ENCODE data around the gene BAHCC1. TPM values are rescaled to one million over a fixed set of nuclear protein-coding genes. Genes with fewer than 3 reads are reported as not detected.

BAHCC1 gene
- total RNA-seq, 2 experiments from 2014 or later, result 0.20 to 0.41 TPM

GRCh38 chr17:81456091-81456490 is 60.8 kb downstream of the BAHCC1 start:
- no peaks in the 10 kb centered on the region for H3K27me3 Mint-ChIP-seq
- Histone ChIP-seq H3K36me3 (ENCODE audit: insufficient read depth, low read length) (no peaks in the 10 kb centered on the region), H3K27ac (ENCODE audit: low read depth in 1 of 2, low read length in 2 of 2) (no peak overlapping the region), H3K9me3 (ENCODE audit: control insufficient read depth in 1 of 2, insufficient read depth in 1 of 2, low read length in 2 of 2) (peaks cover 0 to 20% of the 10 kb centered on the region in 2 experiments), H3K4me3 (ENCODE audit: low read length) (no peak overlapping the region), H3K4me1 (ENCODE audit: insufficient read depth, low read length) (peaks cover 14% of the 10 kb centered on the region), H3K27me3 (ENCODE audit: control insufficient read depth in 1 of 2, insufficient read depth in 2 of 2, low read length in 2 of 2) (peaks cover 0 to 5% of the 10 kb centered on the region in 2 experiments)
- ChIA-PET POLR2A (no interaction called here), CTCF (no interaction called here)
- no peak overlapping the region for H3K27ac Mint-ChIP-seq
- H3K9me3 Mint-ChIP-seq, result no peaks in the 10 kb centered on the region
- intact Hi-C loops (cut with DNase I, micrococcal nuclease), result no loop called here
- no peak overlapping the region for H3K4me3 Mint-ChIP-seq
- H3K36me3 Mint-ChIP-seq (ENCODE audit: low read depth), result no peaks in the 10 kb centered on the region
- DNase-seq, result no peak
- peaks cover 5% of the 10 kb centered on the region for H3K4me1 Mint-ChIP-seq (ENCODE audit: low read depth)
- TF ChIP-seq, protein P1, sequence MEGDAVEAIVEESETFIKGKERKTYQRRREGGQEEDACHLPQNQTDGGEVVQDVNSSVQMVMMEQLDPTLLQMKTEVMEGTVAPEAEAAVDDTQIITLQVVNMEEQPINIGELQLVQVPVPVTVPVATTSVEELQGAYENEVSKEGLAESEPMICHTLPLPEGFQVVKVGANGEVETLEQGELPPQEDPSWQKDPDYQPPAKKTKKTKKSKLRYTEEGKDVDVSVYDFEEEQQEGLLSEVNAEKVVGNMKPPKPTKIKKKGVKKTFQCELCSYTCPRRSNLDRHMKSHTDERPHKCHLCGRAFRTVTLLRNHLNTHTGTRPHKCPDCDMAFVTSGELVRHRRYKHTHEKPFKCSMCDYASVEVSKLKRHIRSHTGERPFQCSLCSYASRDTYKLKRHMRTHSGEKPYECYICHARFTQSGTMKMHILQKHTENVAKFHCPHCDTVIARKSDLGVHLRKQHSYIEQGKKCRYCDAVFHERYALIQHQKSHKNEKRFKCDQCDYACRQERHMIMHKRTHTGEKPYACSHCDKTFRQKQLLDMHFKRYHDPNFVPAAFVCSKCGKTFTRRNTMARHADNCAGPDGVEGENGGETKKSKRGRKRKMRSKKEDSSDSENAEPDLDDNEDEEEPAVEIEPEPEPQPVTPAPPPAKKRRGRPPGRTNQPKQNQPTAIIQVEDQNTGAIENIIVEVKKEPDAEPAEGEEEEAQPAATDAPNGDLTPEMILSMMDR (IDR thresholded peaks at IDR 0.05), result no peak
- ATAC-seq (ENCODE audit: poor library complexity), result no peak

- ChIA-PET POLR2A (no interaction called here), CTCF (no interaction called here)
- no peaks in the 10 kb centered on the region for H3K36me3 Mint-ChIP-seq (ENCODE audit: low read depth)
- H3K27ac Mint-ChIP-seq, result no peak overlapping the region
- no peaks in the 10 kb centered on the region for H3K9me3 Mint-ChIP-seq
- DNase-seq, result no peak
- no peak overlapping the region for H3K4me3 Mint-ChIP-seq
- Histone ChIP-seq H3K9me3 (ENCODE audit: control insufficient read depth in 1 of 2, insufficient read depth in 1 of 2, low read length in 2 of 2) (peaks cover 0 to 26% of the 10 kb centered on the region in 2 experiments), H3K4me3 (ENCODE audit: low read length) (no peak overlapping the region), H3K27ac (ENCODE audit: low read depth in 1 of 2, low read length in 2 of 2) (no peak overlapping the region), H3K27me3 (ENCODE audit: control insufficient read depth in 1 of 2, insufficient read depth in 2 of 2, low read length in 2 of 2) (peaks cover 0 to 3% of the 10 kb centered on the region in 2 experiments), H3K36me3 (ENCODE audit: insufficient read depth, low read length) (no peaks in the 10 kb centered on the region), H3K4me1 (ENCODE audit: insufficient read depth, low read length) (peaks cover 14% of the 10 kb centered on the region)
- TF ChIP-seq, protein P1 (IDR thresholded peaks at IDR 0.05), result no peak
- no peaks in the 10 kb centered on the region for H3K27me3 Mint-ChIP-seq
- intact Hi-C loops (cut with DNase I, micrococcal nuclease), result no loop called here
- peaks cover 5% of the 10 kb centered on the region for H3K4me1 Mint-ChIP-seq (ENCODE audit: low read depth)
- ATAC-seq (ENCODE audit: poor library complexity), result no peak
These were observed 61.5 kb downstream of the BAHCC1 start for GRCh38 chr17:81456798-81457197.

GRCh38 chr17:81457401-81457800 is 62.1 kb downstream of the BAHCC1 start:
- Mint-ChIP-seq H3K4me3 (no peak overlapping the region), H3K4me1 (ENCODE audit: low read depth) (peaks cover 5% of the 10 kb centered on the region), H3K27ac (no peak overlapping the region), H3K9me3 (no peaks in the 10 kb centered on the region), H3K27me3 (no peaks in the 10 kb centered on the region), H3K36me3 (ENCODE audit: low read depth) (no peaks in the 10 kb centered on the region)
- H3K27me3 ChIP-seq (ENCODE audit: control insufficient read depth in 1 of 2, insufficient read depth in 2 of 2, low read length in 2 of 2), result peaks cover 0 to 3% of the 10 kb centered on the region in 2 experiments
- H3K27ac ChIP-seq (ENCODE audit: low read depth in 1 of 2, low read length in 2 of 2), result no peak overlapping the region
- peaks cover 14% of the 10 kb centered on the region for H3K4me1 ChIP-seq (ENCODE audit: insufficient read depth, low read length)
- DNase-seq, result peak in 1 of 14 experiments; percentile 39
- peaks cover 0 to 30% of the 10 kb centered on the region in 2 experiments for H3K9me3 ChIP-seq (ENCODE audit: control insufficient read depth in 1 of 2, insufficient read depth in 1 of 2, low read length in 2 of 2)
- no peak overlapping the region for H3K4me3 ChIP-seq (ENCODE audit: low read length)
- TF ChIP-seq, protein P1 (IDR thresholded peaks at IDR 0.05), result no peak
- intact Hi-C loops (cut with DNase I, micrococcal nuclease), result no loop called here
- no peak for ATAC-seq (ENCODE audit: poor library complexity)
- POLR2A ChIA-PET, result no interaction called here
- H3K36me3 ChIP-seq (ENCODE audit: insufficient read depth, low read length), result no peaks in the 10 kb centered on the region
- CTCF ChIA-PET, result no interaction called here

All from CD4-positive, alpha-beta T cell (primary cell).